Suprapubic skin (tissue), 4 donors: Measurements from ENCODE around the gene TMPRSS4.

Source experiments
- CTCF ChIP-seq, 2 donors: fragments of 200-600 bp in 1 of 2; fragments of 450-650 bp in 1 of 2; sonication (generic) in 1 of 2; IDR thresholded peaks; one replicate each; pipeline ENCODE4 v1.5.1; 2016 to 2019; ENCODE audit warnings: antibody characterized with exemption in 2 of 2, mild to moderate bottlenecking in 1 of 2, moderate library complexity in 1 of 2
- POLR2A ChIP-seq, 2 donors: fragments of 450-650 bp; IDR thresholded peaks; one replicate each; pipeline ENCODE4 v1.6.1; 2017; ENCODE audit warnings: antibody characterized with exemption in 2 of 2, mild to moderate bottlenecking in 2 of 2, moderate library complexity in 2 of 2
- POLR2AphosphoS5 ChIP-seq, 3 donors: sonication (generic); formaldehyde crosslinking; IDR thresholded peaks; one replicate each; pipeline ENCODE4 v1.6.1; 2017; ENCODE audit warnings: antibody characterized with exemption in 3 of 3

- TF ChIP-seq POLR2A (IDR thresholded peaks at IDR 0.05) = no peak
- TF ChIP-seq POLR2AphosphoS5 (IDR thresholded peaks at IDR 0.05) = no peak
- no peak for TF ChIP-seq CTCF (IDR thresholded peaks at IDR 0.05)
Observed at GRCh38 chr11:118084656-118085055, 7.8 kb downstream of the TMPRSS4 start.
